Measurements from ENCODE around the gene RTL9.

RTL9 gene

DNA sequence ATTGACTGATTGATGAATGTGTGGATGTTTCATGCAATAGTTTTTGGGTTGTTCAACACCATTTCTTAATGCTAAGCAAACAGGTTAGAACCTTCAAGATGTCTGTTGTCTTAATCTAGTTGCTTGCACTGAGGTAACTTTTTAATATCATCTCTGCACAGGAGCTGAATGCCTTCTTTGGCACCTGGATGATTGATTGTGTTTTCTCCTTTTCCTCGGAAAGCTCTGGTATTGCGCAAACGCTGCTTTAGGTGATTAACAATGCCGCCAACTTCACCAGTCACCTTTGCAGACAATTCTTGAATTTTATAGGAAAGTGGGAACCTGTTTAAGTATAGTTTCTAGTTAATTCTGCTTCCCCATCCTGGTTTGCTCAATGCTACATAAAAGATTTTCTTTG lies 48.2 kb downstream of the RTL9 start:
- DNase-seq (ENCODE audit: insufficient read length, low spot score) (no peak), FAIRE-seq (no peak)
- no peak for TF ChIP-seq POLR2A (IDR thresholded peaks at IDR 0.05; ENCODE audit: low read depth, low read length)

DNA sequence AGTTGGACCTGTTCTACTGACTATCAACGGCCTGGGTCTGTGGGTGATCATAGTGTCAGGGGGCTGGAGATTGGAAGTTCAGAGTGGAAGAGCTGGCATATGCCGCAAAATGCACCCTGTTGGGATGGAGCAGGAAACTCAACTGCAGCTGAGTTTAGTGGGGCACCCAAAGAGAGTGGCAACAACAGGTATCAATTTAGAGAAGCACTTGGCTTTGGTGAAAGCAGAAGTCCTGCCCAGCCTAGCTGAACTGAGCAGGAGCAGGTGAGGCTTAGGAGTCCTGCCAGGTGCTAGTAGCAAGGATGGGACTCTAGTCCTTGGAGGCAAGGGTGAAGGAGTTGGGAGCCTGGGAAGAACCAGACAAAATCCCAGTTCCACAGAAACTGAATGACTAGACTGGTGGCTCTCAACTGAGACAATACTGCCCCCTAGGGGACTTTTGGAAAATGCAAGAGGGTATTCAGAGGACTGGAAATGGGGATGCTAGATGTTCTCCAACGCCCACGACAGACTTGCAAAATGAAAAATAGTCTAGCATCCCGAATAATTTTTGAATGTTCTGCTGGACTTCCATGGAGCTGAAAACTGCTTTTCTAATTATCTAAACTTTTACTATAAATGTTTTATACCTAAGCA lies 49.4 kb downstream of the RTL9 start:
- no peak for TF ChIP-seq POLR2A (IDR thresholded peaks at IDR 0.05; ENCODE audit: low read depth, low read length)
- FAIRE-seq (peak; percentile 79), DNase-seq (ENCODE audit: insufficient read length, low spot score) (no peak)

Measured in H54 (cell line).